Bone marrow (tissue), 2 donors: ENCODE data around the gene SGK2.
"Not testable (repeated sequence)": the region's sequence is repeated elsewhere in the genome, so short reads cannot be mapped to it uniquely, and the experiment has no call there.

Experiments used
- DNase-seq, 2 donors: peaks; one replicate each; lab custom pipeline; 2025; lab: John Stamatoyannopoulos, UW

SGK2 gene

GRCh38 chr20:43603124-43603523, 44.3 kb downstream of the SGK2 start:
- DNase-seq, result no peak

GRCh38 chr20:43605715-43606114, 46.9 kb downstream of the SGK2 start:
- DNase-seq, result no peak

- DNase-seq, result not testable (repeated sequence)
Observed at GRCh38 chr20:43607278-43607677, 48.5 kb downstream of the SGK2 start.

- no peak for DNase-seq
Observed at GRCh38 chr20:43631598-43631997, 72.8 kb downstream of the SGK2 start.
